ENCODE data around the gene SP3.

DNA sequence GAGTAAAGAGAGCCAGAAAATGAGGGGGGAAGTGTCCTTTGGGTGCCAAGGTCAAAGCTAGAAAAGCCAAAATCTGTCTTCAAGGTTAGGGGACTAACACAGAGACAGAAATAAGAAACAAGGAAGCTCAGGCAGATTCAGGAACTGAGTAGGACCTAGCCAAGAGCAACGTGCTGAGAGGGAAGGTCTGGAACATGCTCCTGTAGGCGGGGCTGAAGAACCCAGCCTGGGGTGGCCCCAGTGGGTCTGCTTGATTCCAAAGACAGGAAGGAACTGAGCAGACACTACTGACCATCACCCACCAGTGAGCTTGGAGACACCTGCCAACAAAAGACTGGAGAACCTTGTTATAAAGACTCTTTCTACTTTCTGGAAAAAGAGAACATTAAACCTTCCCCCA lies 105.1 kb downstream of the SP3 start:
- no peak for TF ChIP-seq POLR2A (IDR thresholded peaks at IDR 0.05)
- no peak for TF ChIP-seq CTCF (IDR thresholded peaks at IDR 0.05 in 8 of 11, conservative IDR thresholded peaks at IDR 0.05 in 3 of 11)
